H54 (cell line): ENCODE results near the gene RHBDF1.

Source experiments
- DNase-seq: peaks from one replicate; pipeline ENCODE4 v3.0.0; 2011; ENCODE audit warnings: low spot score, mixed read lengths; ENCODE audit not compliant: insufficient read length
- FAIRE-seq: peaks from 3 replicates; lab custom pipeline; 2011; peaks lifted over from hg19 to GRCh38; lab: Jason Lieb, UNC
- POLR2A ChIP-seq: IDR thresholded peaks from 2 replicates; pipeline ENCODE4 v1.6.1; 2011; ENCODE audit warnings: low read depth, mild to moderate bottlenecking, low read length

The RHBDF1 gene

DNA sequence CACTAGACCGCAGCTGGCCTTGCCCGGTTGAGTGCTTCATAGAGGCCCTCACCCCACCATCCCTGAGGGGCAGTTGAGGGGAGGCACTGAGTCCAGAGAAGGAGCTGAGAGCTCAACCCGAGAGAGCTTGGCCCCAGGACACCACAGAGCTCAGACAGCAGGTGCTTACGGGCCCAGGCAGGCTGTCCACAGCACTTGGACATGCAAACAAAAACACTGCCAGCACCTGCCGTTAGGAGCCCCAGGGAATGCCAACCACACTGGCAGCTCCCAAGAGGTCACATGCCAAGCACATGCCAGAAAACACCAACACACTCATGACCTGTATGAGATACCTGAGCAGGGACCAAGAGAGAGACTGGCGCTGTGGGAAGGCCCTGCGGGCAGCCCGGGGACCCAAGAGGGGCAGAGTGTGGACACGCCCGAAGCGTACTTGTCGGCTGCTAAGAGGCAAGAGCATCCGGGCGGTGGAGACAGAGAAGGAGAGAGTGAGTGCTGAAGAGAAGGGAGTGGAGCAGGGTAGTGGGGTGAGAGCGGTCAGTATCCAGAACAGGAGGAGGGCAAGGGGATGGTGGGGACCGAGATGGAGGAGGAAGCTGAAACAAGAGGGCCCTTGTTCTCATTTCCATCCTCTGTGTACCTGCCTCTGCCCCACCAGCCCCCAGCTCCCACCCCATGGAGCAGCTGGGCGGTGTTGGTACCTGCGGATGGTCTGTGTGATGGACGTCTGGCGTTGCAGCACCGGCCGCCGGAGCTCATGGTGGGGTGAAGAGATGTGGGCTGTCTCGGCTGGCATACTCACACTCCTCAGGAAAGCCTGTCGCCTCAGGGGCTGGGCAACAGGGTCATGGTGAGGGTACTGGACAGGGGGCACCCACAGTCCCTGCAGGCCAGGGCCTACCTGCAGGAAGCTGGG is 8.2 kb downstream of the RHBDF1 start:
- TF ChIP-seq POLR2A: no peak
- DNase-seq (no peak), FAIRE-seq (no peak)

DNA sequence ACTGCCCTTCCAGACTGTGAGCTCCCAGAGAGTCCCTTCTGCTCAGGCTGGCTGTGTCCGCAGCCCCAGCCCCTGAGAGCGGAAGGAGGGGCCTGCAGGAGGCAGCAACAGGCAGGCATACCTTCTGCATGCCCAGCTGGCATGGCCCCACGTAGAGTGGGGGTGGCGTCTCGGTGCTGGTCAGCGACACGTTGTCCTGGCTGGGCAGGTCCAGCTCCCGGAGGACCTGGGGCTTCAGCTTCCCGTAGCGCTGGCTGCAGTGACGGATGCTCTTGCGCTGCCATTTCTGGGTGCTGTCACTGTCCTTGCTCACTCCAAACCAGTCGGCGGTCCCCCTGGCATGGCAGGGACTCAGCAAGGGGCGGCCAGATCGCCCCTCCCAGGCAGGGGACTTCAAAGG is 9.0 kb downstream of the RHBDF1 start:
- TF ChIP-seq POLR2A: no peak
- DNase-seq (no peak), FAIRE-seq (no peak)

GRCh38 chr16:62968-63391 is 9.5 kb downstream of the RHBDF1 start:
- FAIRE-seq: no peak
- TF ChIP-seq POLR2A: no peak

DNA sequence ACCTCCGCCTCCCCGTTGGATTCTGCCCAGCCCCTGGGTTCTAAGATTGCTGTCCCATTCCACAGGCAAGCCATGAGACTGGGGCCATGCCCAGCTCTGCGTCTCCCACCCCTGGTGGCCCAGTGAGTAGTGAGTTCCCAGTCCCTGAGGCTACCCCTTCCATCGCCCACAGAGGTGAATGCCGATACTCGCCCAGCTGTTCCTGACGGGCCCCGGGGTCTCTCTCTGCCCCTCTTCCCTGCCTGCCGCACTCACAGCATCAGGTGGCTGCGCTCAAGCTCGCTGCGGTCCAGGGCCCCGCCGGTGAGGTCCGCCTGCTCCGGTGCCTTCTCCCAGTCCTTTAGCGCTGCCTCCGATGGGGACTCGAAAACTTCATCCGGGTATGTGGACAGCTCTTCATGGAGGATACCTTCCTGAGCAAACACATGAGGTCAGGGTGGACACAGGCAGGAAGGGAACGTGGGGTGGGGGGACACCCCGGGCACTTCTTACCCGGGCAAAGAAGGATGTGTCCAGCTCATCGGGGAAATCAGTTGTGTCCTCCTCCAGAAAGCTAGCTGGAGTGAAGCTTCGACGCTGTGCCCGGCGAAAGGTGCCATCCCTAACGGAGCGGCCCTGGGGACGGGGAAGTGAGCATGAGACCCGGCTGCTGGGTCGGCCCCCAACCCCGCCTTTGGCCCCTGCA is 10.0 kb downstream of the RHBDF1 start:
- DNase-seq (no peak), FAIRE-seq (no peak)
- no peak for TF ChIP-seq POLR2A

More at GRCh38 chr16:62968-63391, 9.5 kb downstream of the RHBDF1 start:
- no peak for DNase-seq

GRCh38 chr16:61879-62281 is 10.6 kb downstream of the RHBDF1 start:
- TF ChIP-seq POLR2A: no peak
- DNase-seq (no peak), FAIRE-seq (no peak)

GRCh38 chr16:60929-61878 is 11.2 kb downstream of the RHBDF1 start:
- DNase-seq (no peak), FAIRE-seq (no peak)
- TF ChIP-seq POLR2A: no peak

DNA sequence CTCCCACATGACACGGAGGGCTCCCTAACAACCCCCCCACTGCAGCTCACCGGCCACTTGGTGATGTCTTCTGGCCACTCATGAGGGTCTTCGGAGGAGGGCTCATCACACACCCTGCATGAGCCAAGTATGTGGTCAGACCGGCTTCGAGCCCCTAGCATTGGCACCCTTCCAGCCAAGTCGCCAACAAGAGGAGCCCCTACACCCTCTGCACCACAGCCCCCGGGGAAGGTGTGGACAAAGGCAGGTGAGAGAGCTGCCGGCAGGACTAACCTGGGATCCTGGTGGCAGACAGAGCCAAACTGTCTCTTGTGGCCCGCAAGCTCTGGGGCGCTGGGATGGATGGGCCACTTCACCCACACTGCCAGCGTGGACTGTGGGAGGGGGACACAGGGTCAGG is 12.3 kb downstream of the RHBDF1 start:
- DNase-seq: no peak
- no peak for TF ChIP-seq POLR2A
- FAIRE-seq: no peak

DNA sequence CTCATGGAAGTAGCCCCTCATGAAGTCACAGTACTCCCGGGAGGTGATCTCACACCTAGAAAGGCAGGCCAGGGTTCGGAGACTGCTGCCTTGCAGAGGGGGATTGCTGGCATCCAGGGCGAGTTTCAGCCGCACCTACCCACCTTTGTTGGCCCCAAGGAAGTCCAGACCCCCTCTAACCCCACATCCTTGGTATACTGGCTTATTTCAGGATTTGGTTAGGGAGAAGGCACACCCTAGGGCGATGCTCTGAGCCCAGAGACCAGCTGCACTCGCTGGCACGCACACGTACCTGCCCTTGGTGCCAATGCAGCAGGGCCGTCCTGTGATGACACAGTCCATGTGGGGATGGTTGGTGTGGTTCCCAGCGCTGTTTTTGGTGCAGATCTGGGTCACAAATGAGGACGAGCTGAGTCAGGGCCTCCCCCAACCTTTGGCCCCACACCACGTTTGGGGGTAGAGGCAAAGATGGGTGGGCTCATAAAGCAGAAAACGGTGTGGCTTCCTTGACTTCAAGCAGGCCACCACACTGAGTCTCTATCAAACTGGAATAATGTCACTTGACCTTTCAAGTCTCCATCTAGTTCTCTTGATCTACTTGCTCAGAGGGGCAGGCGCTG is 12.9 kb downstream of the RHBDF1 start:
- DNase-seq (no peak), FAIRE-seq (no peak)
- no peak for TF ChIP-seq POLR2A

GRCh38 chr16:58491-59439 is 13.7 kb downstream of the RHBDF1 start:
- DNase-seq: no peak
- TF ChIP-seq POLR2A: no peak
- FAIRE-seq: no peak

- no peak for FAIRE-seq
- no peak for TF ChIP-seq POLR2A
- no peak for DNase-seq
Observed at GRCh38 chr16:57711-58110, 14.7 kb downstream of the RHBDF1 start.

DNA sequence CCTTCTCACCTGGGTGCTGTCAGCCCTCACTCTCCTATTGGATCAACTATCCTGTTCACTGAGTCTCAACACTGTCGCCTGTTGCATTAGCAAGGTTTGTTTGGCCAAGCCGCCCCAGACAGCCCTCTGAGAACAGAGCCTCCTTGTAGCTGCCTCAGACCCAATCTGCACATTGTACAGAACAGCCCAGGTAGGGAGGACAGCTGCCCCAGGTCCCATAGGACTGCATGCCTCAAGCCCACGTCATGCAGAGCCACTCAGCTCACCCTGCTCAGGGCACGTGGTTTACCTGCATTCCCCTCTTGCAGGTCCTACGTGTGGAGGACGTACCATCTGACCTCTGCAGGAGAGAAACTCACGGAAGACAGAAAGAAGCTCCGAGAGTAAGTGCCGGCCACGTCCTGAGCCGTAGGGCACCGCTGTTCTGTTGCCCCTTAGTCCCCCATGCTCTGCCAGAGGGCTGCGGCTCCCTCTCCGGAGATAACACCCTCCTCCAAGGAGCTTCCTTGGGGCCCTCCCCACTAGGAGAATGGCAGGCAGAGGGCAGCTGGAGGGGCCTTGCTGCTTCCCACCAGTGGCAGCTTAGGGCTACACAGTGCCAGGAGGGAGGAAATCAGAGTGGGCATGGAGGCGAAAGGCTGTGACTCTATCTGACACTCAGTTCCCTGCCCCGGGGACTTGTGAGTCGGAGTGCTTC is 16.1 kb downstream of the RHBDF1 start:
- FAIRE-seq (no peak), DNase-seq (no peak)
- TF ChIP-seq POLR2A: no peak
